ELR (cell line): ENCODE measurements around the gene AK5.
"Not testable (repeated sequence)": the region's sequence is repeated elsewhere in the genome, so short reads cannot be mapped to it uniquely, and the experiment has no call there.

Source experiments
- DNase-seq: peaks from one replicate; pipeline ENCODE4 v3.0.0-alpha.2; 2015; ENCODE audit warnings: low read depth

AK5 gene

DNA sequence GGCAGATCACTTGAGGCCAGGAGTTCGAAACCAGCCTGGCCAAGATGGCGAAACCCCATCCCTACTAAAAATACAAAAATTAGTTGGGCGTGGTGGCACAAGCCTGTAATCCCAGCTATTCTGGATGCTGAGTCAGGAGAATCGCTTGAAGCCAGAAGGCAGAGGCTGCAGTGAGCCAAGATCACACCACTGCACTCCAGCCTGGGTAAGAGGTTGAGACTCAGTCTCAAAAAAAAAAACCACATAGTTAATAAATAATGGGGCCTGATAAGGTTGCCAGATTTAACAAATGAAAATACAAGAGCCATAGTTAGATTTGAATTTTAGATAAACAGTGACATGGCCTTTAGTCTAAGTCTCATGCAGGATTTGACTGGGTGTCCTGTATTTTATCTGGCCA, 225.0 kb downstream of the AK5 start:
- DNase-seq, result no peak

DNA sequence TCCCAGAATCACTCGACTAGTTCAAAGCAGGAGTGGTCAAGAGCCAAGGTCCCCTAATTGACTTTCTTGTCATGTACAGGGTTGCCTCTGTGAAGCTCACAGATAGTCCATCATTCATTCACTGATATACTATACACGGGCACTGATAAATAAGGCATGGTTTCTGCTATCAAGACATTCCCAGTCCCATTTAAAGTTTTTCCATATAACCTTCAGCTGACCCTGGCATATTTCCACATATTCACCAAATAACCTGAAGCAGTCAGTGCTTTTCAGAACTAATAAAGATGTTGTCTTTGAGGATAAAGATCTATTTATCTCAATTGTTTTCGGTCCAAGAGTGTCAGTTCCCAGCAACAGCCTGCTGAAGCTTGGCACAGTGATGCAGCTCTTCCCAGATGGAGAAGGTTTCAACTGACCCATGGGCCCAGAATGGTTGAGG, 227.3 kb downstream of the AK5 start:
- no peak for DNase-seq

DNA sequence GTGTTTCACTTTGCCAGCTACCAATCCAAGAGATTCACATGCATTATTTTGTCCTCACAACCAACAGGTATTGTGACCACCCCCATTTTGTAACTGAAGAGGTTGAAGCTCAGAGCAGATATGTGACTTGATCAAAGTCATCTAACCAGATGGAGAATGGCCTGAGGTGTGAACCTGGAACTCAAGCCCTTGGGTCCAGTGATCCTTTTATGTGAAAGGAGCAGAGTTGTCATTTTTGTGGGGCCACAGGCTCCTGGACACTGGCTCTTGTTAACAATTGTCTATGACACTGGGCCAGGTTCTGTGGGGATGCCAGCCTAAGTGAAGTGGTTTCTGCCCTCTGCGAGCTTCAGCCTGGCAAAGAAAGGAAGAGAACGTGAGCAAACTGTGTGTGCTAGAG, 228.1 kb downstream of the AK5 start:
- DNase-seq, result no peak

DNA sequence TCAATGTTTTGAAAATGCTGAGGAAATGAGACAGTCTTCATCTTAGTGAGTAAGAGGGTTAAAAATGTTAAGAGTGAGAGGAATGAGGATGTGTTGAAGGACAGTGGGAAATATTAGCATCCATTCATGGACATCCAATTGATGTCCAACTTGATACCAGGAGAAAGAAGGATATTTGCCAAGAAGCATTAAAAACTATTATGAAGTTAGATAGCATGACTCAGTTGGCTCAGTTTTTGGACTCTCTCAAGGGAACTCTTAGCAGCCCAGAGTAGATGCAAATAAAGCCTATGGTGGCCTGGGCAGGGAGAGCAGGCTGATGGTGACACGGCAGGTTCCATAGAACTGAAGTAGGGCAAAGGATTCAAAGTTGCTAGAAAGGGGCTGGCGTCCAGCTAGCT, 229.6 kb downstream of the AK5 start:
- peak; percentile 92 for DNase-seq

DNA sequence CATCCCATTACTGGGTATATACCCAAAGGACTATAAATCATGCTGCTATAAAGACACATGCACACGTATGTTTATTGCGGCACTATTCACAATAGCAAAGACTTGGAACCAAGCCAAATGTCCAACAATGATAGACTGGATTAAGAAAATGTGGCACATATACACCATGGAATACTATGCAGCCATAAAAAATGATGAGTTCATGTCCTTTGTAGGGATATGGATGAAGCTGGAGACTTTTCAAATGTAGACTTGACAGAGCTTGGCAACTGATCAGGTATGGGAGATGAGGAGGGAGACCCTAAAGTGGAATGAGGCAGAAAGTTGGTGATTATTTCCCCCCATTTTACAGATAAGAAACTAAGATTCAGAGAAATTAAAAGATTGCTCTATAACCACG, 230.8 kb downstream of the AK5 start:
- DNase-seq, result not testable (repeated sequence)

DNA sequence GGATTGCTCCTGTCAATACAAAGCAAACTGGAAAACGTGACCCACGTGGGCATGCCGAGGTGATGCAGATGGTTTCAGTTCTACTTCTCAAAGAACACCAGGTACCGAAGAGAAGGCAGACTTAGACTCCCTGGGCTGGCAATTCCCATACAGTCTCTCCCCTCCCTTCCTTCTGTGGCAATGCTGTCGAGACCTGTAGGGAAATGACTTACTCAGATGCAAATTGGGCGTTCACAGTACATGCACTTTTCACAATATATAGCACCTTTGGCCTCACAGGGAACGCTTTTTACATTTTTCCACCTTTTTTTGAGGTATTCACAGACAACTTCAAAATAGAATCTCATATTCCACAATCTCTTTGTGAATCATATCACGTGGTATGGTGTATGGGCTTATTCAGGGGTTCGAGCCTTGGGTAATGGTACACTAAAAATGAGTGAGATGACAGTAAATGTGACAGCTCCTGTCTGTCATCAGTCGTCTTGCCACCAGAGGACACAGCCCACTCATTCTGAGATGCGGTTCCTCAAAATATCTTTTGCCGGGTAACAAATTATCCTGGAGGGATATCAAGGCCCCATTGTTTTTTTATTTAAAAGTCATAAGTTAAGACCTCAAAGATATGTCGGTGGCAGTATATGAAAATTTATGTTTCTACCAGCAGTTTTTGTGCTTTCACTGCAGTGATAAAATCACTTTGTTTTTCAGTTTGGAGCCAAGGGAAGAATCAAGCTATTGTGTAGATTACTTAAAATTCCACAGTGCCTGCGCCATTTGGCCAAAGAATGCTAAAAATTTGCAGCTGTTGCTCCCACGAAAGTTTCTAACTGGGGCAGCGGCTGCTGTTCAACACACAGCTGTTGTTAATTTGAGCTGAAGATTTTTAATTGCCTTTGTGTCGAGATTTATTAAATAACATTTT, 232.3 kb downstream of the AK5 start:
- DNase-seq, result peak; percentile 78

DNA sequence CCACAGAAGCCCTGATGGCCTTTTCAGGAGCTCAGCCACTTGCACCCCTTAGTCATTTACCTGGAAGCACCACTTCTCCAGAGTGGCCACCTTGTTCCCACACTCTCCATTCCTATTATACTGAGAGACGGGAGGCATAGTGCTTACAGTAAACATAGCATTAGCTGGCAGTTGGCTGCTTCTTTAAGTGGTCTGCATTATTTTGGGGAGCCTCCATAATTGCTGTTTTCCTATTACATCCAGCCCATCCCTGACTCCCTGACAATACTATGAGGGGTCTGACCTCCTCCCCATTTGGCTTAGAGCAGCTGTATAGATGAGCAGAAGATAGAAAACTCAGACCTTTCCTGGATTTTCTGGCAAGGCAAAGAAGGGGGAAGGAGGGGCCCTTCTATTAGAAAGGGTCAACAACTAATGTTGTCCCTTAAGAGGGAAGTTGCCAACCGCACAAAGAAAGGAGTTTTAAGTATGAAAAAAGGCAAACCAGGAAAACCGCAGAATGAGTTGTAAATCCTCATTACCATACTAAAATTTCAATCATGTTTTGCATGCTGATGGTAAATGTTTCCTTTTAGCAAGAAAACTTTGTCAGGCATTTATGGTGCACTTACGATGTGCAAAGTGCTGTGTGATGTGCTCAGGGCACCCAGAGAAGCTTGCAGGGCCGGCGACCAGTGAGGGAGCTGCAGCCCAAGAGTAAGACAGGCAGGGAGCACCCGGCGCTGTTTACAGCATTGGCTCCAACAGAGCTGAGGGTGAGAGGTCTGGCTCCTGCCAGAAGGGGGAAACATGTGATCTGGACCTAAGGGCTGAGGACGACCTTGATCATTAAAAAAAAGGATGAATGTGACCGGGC, 233.3 kb downstream of the AK5 start:
- DNase-seq, result peak; percentile 73

DNA sequence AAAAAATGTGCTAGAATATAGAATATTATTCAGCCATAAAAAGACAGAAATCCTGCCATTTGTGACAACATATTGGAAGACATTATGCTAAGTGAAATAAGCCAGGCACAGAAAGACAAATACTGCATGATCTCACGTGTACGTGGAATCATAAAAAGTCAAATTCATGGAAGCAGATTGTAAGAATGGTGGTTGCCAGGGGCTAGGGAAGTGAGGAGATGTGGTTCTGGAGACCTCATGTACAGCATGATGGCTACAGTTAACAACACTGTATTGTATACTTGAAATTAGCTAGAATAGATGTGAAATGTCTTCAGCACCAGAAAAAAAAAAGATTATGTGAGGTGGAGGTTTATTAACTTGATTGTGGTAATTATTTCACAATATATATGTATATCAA, 234.3 kb downstream of the AK5 start:
- DNase-seq, result no peak

DNA sequence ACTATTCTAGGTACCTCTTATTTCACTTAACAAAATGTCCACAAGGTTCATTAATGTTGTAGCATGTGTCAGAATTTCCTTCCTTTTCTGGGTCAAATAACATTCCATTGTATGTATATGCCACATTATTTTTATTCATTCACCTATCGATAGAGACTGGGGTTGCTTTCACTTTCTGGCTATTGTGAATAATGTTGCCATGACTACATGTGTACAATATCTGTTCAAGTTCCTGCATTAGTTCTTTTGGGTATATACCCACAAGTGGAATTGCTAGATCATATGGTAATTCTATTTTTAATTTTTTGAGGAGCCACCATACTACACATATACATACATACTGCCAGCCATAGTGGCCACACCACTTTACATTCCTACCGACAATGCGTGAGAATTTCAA, 242.2 kb downstream of the AK5 start:
- DNase-seq, result no peak

DNA sequence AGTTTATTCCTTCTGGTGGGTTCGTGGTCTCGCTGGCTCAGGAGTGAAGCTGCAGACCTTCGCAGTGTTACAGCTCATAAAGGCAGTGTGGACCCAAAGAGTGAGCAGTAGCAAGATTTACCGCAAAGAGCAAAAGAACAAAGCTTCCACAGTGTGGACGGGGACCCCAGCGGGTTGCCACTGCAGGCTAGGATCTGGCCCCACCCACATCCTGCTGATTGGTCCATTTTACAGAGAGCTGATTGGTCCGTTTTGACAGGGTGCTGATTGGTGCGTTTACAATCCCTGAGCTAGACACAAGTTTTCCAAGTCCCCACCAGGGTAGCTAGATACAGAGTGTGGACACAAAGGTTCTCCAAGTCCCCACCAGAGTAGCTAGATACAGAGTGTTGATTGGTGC, 249.3 kb downstream of the AK5 start:
- not testable (repeated sequence) for DNase-seq

DNA sequence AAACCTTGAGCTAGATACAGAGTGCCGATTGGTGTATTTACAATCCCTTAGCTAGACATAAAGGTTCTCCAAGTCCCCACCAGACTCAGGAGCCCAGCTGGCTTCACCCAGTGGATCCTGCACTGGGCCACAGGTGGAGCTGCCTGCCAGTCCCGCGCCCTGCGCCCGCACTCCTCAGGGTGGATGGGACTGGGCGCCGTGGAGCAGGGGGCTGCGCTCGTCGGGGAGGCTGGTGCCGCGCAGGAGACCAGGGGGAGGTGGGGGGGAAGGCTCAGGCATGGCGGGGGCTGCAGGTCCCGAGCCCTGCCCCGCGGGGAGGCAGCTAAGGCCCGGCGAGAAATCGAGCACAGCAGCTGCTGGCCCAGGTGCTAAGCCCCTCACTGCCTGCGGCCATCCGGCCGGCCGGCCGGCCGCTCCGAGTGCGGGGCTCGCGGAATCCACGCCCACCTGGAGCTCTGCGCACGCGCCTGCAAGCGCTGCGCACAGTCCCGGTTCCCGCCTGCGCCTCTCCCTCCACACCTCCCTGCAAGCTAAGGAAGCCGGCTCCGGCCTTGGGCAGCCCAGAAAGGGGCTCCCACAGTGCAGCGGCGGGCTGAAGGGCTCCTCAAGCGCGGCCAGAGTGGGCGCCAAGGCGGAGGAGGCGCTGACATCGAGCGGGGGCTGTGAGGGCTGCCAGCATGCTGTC, 249.9 kb downstream of the AK5 start:
- not testable (repeated sequence) for DNase-seq

DNA sequence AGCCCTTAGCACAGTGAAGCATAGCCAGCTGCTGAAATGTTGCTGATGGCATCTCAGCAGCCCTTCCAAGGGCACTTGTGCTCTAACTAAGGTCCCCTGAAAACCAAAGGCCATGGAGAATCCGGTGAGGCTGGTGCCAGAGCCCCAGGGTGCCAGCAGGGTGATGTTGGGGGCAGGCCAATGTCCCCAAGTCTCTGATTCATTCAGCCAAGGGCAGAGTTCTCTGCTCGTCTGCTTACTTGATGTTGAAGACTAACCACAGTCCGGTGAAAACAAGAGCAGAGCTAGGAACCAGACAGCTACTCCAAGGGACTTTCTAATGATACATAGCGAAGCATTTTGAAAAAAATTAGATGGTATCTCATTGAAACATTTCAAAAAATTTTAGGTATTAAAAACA, 250.8 kb downstream of the AK5 start:
- no peak for DNase-seq

DNA sequence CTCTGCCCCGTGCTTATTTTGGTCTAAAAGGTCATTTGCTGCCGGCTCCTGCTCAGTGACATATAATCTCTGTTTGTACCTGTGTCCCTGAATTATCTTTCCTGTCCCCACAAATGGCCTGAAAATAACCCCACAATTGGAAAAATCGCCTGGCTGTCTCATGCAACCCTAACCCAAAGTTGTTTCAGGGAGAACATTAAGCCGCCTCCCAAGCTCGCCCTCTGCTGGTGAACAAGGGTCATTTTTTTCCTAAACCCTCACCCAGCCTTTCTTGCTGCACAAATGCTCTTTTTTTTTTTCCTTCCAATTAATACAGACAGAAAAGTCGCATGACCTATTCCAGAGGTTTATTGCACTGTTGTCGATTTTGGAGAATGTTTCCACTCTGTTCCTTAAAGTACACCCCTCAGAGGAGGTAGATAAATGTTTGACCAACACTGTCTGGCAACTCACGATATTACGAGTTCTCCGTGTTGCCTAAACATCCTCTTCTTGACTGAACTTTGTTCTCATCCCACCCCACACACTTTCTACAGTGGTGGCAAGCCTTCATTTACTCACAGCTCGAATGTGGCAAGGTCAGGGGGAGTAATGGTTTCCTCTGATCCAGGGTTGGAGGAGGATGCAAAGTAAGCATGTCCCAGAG, 252.0 kb downstream of the AK5 start:
- peak; percentile 83 for DNase-seq

DNA sequence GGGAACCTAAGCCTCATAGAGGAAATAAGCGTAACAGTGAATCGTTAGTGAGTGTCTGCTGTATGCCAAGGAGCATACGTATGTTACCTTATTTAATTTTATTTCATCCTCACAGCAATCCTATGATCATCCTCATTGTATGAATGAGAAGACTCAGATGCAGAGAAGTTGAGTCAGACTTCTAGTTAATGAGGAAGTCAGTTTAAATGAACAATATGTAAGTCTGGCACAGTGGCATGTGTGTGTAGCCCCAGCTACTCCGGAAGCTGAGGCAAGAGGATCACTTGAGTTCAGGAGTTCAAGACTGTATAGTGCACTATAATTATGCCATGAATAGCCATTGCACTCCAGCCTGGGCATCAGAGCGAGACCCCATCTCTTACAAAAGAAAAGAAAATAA, 252.6 kb downstream of the AK5 start:
- peak; percentile 63 for DNase-seq

DNA sequence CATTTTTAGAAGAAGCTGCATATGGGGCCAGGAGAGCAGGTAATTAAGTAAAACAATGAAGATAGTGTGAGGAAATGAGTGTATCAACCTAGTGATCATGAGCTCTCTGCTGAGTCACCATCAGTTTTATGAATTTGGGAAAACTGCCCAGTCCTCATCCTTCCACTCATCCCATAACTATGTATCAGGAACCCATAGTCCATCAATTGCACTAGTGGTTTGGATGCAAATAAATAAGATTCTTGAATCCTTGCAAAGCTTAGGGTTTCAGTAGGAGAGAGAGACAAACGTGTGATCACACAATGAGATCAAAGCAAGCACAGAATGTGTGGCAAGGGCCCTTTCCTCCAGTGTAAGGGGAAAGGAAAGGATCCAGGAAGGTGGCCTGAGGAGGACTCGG, 255.0 kb downstream of the AK5 start:
- DNase-seq, result peak; percentile 100

DNA sequence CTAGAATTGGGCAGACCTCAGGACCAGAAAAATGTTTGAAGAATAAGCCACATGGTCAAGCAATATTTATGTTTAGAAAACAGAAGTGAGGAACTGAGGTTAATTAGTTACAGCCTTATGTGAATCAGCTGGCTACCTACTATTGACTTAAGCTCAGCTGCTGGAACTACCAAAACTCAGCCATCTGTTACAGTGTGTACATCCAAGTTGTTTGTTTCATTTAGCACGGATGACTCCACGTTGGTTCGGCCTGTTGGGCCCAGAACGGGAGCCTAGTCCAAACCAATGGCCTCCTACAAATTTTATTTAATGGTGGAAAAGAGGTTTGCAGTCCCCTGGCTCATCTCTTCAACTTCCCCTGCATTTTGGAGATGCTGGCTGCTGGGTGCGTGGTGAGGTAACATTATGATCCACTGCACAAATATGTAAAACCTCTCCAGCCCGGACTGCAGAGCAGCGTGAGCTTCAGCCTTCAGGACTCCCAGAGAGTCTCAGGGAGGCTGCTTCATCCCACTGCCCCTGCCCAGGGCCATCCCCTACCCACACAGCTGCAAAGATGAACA, 257.2 kb downstream of the AK5 start:
- peak; percentile 94 for DNase-seq

DNA sequence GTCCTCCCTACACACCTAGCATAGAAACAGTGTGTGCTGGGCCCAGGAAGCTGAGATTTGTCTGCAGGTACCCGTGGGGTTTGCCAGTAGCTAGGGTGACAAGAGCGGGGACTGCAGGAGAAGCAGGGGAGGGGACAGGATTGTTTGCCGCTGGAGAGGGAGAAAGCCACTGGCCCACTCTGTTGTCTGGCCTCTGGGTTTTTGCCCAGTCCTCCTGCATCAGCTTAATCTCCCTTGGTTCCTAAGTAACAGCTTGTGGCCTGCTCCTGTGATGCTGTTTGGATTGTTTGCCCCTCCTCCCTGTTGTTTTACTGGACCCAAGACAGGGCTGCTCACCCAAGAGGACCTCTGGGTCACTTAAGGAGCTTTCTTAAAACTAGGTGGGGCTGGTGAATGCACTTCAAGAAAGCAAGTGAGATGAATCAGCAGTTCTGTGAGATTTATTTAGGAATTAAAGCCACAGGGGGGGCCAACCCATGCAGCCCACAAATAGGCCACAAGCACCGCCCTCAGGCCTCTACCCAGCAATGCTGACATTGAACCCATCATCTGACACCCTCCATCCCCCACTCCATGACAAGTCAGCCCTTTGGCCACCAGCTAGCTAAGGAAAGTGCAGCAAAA, 257.8 kb downstream of the AK5 start:
- DNase-seq, result peak; percentile 93

DNA sequence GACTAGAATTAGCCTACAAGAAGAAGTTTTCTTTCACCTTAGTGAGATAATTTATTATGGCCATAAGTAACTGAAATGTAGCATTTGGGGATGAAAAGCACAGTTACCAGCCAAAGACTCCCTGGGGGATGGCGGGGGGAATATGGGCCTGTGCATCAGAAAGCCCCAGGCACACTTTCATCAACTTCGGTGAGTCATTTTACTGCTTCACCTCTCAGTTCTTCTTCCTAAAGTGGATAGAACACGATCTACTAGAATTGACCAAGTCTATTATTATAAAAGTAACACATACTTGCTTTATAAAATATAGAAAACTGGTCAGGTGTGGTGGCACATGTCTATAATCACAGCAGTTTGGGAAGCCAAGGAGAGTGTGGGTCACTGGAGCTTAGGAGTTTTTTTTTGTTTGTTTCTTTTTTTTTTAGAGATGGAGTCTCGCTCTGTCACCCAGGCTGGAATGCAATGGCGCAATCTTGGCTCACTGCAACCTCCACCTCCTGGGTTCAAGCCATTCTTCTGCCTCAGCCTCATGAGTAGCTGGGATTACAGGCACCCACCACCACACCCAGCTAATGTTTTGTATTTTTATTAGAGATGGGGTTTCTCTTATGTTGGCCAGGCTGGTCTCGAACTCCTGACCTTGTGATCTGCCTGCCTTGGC, 258.8 kb downstream of the AK5 start:
- DNase-seq, result peak; percentile 92

DNA sequence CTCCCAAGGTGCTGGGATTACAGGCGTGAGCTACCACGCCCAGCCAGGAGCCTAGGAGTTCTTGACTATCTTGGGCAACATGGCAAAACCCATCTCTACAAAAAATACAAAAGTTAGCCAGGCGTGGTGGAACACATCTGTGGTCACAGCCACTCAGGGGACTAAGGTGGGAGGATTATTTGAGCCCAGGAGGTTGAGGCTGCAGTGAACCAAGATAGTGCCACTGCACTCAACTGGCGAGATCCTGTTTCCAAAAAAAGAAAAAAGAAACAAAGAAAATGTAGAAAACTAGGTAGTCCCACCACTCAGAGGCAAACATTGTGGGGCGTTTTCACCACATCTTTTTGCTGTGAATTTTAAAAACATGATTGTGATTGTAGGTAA, 259.3 kb downstream of the AK5 start:
- no peak for DNase-seq

DNA sequence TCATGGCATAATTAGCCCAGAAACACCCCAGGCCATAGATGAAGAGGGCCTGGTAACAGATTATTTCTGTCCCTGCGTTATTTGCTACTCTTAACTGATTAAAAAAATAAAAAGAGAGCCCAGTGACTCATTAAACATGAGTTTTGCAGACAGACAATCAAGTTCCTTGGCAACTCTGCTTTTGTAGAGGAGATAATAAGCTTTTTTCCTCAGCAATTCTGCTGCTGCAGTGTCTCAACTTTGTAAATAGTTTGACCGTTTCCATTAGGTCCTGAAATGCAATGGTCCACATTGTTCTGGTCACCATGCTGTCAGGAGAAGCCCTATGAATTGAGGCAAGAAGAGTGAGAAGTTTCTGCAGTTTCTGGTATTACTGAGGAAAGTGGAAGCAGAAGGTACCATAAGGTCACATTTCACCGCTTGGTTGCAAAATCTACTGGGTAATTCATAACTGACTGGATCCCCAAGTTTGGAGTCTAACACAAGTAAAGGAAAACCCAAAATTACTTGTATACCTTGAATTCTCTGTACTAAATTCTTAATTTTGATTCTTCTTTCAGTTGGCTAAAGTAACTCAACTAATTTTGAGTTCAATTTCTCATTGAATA, 261.1 kb downstream of the AK5 start:
- DNase-seq, result no peak
